ENCODE data around the gene CENPP.

The CENPP gene

DNA sequence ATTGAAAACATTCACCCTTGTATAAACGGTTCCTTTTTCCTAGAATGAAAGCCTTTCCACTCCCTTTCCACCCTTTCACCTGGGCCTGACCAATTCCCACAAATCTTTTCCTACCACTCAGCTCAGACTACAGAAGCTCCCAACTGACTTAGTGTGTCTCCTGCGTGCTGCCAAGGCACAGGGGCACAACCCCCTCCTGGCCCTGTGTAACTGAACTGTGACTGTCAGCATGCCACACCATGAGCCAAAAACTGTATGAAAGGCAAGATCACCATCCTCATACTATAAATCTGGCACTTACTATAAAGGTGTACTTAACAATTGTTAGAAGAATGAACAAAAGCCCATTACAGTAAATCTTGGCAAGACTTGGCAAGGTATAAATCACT lies 12.1 kb upstream of the CENPP start:
- no peak for DNase-seq (ENCODE audit: low read depth)

DNA sequence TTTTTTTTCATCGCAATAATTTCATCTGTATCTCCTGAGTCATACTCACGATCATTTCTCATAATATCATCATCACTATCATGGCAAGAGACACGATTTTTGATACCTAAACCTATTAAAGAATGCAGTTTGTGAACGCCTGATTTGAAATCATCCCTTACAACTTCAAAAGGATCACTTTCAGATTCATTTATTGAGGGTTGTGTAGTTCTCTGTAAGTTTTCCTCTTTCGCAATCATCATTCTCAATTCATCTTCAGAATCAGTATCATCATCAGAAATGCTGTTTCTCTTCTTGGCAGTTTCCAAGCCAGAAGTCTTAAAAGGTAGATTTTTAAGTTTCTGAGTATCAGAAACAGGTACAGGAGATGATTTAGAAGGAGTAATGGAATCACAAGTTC lies 10.3 kb upstream of the CENPP start:
- DNase-seq (ENCODE audit: low read depth), result no peak

DNA sequence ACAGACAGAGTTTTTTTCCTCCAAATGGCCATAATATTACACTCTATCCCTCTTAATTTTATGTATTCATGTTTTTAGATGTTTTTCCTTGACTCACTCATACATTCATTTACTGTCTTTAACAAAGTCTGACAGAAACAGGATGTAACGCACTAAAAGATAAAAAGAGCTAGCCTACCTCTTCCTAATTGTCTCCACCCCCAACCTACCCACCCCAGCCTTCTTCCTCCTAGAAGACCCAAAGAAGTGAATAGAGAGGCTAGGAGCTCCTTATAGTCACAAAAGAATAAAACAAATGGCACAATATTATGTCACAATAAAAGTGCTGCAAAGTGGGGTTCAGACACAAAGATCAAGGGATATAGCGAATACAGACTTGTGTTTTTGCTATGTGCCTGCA lies 1.3 kb upstream of the CENPP start:
- no peak for DNase-seq (ENCODE audit: low read depth)

DNA sequence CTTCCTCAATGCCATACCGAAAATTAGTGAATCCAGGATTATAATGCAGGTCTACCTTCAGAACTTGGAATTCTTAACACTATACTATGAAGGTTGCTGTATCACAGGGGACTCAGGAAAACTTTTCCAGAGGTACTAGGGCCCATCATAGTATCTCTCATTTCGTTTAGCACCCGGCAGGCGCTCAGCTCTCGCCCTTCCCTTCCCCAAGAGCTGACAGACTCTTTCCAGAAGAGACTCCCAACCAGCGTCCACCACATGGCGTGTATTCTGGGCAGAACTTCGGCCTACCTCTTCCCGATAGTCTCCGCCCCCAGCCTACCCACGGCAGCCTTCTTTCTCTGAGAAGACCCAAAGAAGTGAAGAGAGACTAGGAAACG lies 874 bp upstream of the CENPP start:
- DNase-seq (ENCODE audit: low read depth), result no peak

DNA sequence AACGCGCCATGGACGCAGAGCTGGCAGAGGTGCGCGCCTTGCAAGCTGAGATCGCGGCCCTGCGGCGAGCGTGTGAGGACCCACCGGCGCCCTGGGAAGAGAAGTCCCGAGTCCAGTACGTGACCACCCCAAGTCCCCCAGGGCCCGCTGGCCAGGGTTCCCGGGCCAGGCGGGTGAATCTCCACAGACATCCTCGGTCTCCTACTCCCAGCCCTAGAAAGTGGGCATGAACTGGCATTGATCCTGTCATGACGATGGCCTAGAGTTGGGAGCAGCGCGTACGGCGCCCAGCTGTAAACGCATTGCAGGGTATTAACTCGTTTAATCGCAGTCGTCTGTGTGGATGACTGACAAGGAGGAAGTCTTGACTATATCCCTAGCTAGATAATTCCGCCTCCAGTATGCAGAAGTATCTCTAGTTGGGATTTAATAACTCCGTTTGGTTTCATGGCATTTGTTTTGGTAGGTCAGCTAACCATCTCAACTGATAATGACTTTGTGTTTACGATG lies 293 bp downstream of the CENPP start:
- no peak for DNase-seq (ENCODE audit: low read depth)

DNA sequence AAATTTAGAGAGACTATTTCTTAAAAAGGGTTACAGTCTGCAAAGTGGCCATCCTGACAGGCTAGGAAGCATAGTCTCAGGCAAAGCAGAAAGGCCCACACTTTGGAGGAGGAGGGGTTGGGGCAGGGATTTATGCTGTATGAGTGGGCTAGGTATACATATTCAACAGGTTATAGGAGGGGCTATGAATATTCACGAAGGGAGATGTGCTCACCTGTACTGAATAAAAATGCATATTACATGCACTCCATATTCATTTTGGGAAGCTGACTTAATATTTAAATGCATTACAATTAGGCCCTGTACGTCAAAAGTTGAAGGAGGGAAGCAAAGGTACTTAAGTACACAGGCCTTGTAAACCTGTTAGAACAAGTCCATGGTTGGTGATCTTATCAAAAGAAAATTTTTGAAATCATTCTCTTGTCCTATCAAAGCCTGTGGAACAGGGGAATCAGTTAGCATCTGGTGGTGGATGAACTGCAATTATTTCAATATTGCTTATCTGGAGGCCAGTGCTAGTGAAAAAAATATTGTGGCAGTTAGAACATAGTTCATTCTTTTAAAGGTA lies 1.6 kb downstream of the CENPP start:
- DNase-seq (ENCODE audit: low read depth), result no peak

DNA sequence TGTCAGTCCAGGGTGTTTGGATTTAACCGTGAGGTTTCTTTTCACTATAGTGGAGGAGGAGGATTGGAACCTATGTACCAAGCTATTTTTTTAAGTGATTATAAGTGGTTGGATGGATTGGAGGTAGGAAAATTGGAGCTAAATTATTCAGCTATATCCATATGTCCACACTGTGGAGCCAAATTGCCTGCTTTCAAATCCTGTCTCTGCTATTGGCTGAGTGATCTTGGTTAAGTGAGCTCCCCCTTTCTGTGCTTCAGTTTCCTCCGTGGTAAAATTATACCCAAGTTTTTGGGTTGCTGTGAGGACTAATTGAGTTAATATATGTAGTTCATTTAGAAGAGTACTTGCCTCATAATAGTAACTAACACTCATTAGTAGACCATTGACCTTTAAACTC lies 2.5 kb downstream of the CENPP start:
- peak; percentile 3 for DNase-seq (ENCODE audit: low read depth)

DNA sequence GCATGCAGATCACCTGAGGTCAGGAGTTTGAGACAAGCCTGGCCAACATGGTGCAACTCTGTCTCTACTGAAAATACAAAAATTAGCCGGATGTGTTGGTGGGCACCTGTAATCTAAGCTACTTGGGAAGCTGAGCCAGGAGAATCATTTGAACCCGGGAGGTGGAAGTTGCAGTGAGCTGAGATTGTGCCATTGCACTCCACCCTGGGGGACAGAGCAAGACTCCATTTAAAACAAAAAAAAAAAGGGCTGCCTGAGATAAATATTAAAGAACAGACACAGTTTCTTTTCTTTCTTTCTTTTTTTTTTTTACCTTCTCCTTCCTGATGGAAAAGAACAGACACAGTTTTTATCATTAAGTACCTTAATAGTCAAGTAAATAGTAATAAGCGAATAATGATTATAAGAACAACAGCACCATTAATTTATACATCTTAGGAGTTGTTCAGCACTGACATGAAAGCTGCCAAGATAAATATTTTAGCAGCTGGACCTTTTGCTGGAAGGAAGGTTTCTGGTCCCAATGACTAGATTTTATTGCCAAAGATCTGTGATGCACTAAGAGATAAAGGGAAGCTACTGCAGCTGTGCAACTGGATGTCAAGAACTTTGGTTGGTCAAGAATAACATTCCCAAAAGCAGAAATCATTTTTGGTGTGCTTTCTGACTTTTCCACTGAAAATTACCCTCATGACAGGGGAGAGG lies 7.0 kb downstream of the CENPP start:
- no peak for DNase-seq (ENCODE audit: low read depth)

DNA sequence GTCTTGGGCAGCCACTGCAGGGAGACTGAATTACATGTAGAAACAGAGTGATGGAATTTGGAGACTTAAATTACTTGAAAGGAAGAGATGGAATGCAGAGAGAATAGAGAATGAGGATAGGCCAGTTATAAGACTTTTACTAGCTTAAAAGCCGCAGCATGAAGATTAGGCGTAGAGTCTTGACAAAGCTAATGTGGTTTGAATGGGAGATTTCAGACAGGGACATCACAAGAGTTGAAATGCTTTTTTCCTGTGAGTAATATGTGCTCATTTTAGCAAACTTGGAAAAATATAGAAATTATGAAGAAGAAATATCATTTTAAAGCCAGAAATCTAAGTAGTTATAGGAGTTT lies 7.5 kb downstream of the CENPP start:
- no peak for DNase-seq (ENCODE audit: low read depth)

DNA sequence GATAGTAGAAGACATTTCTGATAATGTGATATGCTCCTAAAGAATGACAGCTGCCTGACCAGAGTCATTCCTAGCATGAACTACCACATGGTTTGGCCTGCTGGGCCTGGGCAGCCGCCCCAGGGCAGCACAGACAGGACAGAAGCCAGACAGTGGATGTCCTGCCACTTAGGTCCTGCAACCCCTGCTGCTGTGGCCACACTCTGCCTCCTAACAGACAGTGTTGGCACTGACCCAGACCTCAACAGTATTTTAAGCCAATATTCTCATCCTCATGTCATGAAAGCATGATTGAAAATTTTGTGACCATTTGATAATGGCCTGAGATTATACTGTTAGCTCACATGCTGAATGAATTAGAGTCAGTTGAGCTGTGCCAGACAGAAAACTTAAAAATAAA lies 15.8 kb downstream of the CENPP start:
- no peak for DNase-seq (ENCODE audit: low read depth)

DNA sequence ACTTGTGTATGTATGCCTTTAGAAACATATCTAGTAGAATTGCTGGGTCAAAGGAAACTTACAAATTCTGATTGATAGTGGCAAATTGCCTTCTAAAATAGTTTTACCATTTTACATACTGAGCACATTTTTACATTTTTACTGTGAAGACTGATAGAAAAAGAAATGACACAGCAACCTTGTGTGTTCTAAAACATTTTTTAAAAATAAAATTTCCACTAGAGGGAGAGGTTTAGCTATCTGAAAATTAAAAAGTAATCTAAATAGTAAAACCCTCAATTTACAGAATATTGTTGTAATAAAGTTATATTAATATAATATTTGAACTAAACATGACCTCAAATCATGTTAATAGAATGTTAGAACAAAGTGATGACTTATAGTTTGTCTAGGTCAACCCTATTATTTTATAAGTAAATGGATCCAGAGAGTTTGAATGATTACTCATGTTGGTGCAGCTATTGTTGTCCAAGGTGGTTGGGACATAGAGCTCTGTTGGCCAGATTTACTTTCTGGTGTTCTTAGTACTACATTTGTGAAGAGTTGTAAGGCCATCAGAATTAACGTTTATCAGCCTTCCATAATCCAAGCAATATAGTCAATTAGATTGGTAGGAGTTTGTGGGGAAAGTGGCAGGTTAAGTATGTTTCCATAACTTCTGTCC lies 17.2 kb downstream of the CENPP start:
- no peak for DNase-seq (ENCODE audit: low read depth)

DNA sequence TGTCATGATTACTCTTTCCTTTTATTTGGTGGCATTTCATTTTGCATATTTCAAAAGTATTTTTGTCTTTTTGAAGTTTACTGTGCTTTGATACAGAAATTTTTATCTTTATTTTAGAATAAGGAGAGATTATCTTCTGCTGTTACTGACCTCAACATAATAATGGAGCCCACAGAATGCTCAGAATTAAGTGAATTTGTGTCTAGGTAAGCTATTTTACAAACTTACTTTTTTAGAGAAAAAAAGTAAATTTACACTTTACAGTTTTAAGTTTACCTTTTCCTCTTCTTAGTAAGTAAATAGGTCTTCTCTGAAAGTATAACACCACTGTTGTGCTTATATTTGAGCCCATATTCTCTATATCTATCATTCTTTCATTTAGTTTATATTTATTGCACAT lies 19.8 kb downstream of the CENPP start:
- DNase-seq (ENCODE audit: low read depth), result no peak

DNA sequence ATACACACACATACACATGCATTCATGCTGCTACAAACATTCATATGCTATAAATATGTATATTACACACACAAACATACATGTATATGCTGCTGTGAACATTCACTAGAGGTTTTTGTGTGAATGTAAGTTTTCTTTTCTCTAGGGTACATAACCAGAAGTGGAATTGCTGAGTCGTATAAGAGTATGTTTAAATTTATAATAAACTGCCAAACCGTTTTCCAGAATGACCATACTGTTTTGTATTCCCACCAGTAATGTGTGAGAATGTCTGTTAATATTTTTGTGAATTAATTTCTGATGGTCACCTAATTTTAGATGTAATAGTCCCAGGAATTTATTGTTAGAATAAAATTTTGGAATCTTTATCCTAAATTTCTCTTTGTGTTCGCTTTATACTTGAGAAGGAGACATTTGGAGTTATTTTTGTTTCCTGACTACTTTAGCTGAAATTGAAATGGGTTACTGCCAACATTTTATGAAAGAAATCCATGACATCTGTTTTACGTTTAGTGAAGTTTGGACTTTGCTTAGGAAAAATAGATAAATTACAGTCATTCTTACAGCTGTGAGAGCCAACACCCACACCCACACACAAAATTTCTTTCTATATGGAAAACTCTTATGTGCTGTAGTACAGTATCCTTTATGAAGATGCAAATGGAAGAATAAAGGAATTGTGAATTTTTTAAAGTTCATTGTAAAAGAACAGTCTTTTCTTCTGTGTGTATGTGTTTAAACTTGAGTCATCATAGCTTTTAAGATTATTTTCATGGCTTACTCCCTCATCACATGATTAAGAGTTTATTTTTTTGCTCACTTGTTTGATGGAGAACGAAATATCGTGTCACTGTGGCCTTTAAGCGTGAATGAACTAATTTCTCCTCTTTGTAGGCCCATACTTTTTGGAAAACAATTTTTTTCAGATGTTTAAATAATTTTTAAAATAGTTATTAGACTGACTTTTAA lies 24.3 kb downstream of the CENPP start:
- DNase-seq (ENCODE audit: low read depth), result no peak

DNA sequence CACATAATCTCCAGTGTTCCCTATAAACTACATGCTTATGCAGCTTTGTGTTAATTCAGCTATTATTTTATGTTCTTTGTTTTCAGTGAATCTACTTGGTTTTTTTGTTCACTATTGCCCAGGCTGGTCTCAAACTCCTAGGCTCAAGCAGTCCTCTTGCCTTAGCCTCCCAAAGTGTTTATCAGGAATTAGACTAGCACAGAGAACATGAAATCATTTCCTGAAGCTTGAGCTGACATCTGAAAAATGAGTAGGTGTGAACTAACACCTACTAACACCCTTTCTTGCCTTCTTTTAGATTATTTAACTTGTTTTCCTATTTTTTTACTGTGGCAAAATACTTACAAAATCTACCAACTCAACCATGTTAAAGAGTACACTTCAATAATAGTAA lies 25.0 kb downstream of the CENPP start:
- no peak for DNase-seq (ENCODE audit: low read depth)

DNA sequence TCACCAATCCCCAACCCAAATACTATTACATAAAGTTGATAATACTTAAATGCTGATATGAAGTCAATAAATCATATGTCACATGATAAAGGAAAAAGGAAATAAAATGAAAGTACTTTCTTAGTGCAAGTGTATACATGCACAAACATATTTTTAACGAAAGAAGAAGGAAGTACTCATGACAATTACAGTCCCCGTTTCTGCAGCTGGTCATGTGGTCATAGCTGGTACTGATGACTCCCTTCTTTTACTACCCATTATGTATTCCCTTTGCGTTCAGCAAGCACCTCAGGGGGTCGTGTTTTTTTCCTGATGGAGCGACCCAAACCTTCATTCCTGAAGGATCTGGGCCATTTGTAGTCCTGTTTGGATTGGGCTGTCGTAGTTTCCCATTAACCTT lies 27.3 kb downstream of the CENPP start:
- DNase-seq (ENCODE audit: low read depth), result no peak

DNA sequence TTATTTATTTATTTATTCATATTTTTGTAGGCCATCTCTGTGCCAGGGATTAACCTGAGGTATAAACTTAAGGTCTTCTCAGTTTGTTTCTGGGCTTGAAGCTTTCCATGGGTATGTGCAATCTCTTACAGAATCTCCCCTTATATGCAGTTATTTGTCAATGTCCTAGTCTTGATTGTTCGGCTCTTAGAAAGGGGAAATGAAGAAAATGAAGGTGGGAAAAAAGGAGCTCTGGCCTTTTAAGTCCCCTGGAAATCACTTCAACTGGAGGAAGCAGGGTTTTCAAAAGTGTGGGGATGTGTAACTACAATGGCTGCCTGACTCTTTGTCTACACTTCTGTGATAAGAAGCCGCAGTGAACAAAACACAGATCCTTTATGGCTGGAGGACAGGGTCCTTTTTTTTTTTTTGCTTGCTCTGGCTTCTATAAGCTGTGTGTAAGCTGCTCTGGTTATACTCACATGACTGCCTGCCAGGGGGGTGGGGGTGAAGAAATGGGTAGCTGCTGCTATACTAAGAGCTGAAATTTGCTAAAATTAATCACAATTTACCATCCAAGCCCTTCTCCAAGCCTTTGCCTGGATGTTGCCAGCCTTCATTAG lies 33.7 kb downstream of the CENPP start:
- no peak for DNase-seq (ENCODE audit: low read depth)

DNA sequence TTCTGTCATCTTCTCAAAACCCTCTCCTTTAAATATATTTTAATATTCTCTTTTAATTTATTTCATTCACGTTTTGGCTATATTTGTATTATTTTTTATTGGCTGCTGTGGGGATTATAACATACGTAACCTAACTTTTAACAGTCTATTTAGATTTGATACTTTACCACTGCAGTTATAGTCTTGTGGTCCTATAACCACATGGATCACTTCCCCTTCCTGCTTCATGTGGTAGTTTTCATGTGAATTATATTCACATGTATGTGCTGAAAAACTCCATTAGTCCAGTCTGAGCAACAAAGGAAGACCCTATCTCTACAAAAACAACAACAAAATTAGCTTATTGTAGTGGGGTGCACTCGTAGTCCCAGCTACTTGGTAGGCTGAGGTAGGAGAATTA lies 34.3 kb downstream of the CENPP start:
- no peak for DNase-seq (ENCODE audit: low read depth)

DNA sequence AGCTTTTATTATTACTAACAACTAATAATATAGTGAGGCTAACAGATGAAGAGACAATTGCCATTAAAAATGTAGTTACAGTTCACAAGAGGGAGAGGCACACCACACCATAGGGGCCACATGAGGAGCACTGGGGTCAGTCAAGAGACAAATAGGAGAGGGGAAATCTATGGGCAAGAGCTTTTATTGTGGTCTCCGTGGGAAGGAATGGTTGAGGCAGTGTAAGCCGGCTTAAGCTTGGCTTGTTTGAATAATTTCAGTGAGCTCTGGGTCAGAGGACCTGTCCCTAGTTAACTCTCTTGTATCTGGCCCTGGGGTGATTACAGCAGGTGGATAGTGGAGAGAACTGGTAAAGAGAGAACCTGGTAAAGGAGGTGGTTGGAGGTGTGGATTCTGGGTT lies 43.3 kb downstream of the CENPP start:
- no peak for DNase-seq (ENCODE audit: low read depth)

DNA sequence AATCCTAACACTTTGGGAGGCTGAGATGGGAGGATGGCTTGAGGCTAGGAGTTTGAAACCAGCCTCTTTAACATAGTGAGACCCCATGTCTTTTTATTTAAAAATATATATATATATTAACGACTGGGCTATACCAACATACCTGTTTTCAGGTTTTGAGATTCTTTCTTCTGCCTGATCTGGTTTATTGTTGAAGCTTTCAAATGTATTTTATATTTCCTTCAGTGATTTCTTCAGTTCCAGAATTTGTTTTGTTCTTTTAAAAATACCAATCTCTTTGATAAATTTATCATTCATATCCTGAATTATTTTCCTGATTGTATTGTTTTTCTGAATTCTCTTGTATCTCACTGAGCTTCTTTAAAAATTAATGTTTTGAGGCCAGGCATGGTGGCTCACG lies 47.4 kb downstream of the CENPP start:
- DNase-seq (ENCODE audit: low read depth), result no peak

DNA sequence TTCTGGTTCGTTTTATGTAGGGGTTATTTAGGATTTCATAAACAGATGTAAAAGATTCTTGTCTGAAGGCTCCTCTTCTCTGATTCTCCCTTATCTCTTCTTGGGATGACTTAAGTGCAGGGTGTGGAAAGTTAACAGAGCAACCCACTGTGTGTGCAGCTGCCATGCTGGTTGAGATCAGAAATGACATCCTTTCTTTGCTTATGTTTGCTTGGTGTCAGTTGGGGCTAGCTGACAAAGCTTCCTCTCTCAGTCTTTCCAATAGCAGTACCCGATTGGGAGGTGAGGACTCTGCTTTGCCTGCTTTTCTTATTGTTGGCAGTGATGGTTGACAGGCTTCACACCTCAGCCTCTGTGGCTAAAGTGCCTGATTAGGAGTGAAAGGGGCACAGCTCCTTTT lies 52.1 kb downstream of the CENPP start:
- DNase-seq (ENCODE audit: low read depth), result no peak

DNA sequence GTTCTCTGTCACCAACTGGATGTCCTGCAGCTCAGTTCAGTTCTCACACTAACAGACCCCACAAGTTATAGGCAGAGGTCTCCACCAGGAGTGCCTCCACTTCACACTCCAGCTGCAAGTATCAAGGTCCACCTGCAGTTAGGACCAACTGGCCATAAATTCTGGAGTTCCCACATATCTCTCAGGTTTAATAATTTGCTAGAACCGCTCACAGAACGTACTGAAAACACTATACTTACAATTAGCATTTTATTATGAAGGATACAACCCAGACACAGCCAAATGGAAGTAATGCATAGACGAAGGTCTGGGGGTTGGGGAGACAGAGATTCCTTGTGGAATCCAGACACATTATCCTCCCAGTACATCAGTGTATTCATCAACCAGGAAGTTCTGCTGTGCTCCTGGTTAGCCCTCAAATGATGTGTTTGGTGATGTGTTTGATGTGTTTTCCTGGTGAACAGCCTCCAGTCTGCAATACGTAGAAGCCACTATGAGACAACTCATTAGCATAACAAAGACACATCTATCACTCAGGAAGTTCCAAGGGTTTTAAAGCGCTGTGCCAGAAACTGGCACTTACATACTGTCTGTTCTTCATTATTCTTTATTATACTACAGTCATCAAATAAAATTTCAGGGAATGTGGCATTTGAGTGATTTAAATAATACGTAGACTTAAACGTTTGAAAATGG lies 53.3 kb downstream of the CENPP start:
- no peak for DNase-seq (ENCODE audit: low read depth)

DNA sequence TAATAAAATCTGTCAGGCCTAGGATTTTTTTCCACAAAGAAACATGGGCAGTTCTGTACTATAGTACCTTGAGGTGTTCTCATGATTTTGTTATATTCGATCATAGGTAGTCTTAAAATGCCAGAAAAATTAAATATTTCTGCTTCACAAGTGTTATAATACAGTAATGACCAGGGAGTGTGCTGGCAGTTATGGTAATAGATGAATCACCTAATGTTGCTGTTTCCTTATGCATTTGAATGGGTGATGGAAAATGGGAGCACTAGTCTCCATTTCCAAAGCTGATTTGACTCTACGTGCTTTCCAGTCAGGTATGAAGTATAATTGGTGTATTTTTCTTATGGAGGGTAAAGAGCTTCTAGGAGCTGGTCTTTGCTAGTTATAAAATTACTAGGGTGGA lies 54.9 kb downstream of the CENPP start:
- no peak for DNase-seq (ENCODE audit: low read depth)

Data from HS-27A (cell line).